DND-41 (cell line): ENCODE results near the gene WRNIP1.

Experiments
- ATAC-seq: fragments of 200-7000 bp; cut with Tn5 transposase; 3 replicates; pipeline ENCODE4 v1.9.1; 2021; ENCODE audit warnings: low read depth; ENCODE audit not compliant: insufficient read depth
- DNase-seq: peaks from one replicate; pipeline ENCODE4 v3.0.0-alpha.2; 2020
- H2AFZ ChIP-seq: 2 replicates; pipeline ENCODE4 v1.6.0; 2012; ENCODE audit warnings: low read depth, low read length
- H3K27ac ChIP-seq: 2 replicates; pipeline ENCODE4 v1.5.1; 2012; ENCODE audit warnings: low read length, inconsistent platforms
- H3K27me3 ChIP-seq: fragments of 200-600 bp; sonication (generic); 2 replicates; pipeline ENCODE4 v1.6.0; 2012; ENCODE audit warnings: low read length, mild to moderate bottlenecking, inconsistent platforms; ENCODE audit not compliant: insufficient read depth, poor library complexity
- H3K36me3 ChIP-seq: 2 replicates; pipeline ENCODE4 v1.5.1; 2012; ENCODE audit warnings: low read length, inconsistent platforms; ENCODE audit not compliant: insufficient read depth
- H3K4me1 ChIP-seq: 2 replicates; pipeline ENCODE4 v1.5.1; 2012; ENCODE audit warnings: mild to moderate bottlenecking, low read length; ENCODE audit not compliant: insufficient read depth
- H3K4me2 ChIP-seq: 2 replicates; pipeline ENCODE4 v1.6.0; 2012; ENCODE audit warnings: mild to moderate bottlenecking, moderate library complexity, low read length, inconsistent platforms; ENCODE audit not compliant: insufficient read depth
- H3K4me3 ChIP-seq, 2 experiments: fragments of 200-600 bp in 1 of 2; shearing (Covaris generic) in 1 of 2; 2 replicates each; pipeline ENCODE4 v1.5.1; 2012 to 2016; ENCODE audit warnings: inconsistent platforms in 2 of 2, low read length in 2 of 2, mild to moderate bottlenecking in 2 of 2, low read depth in 1 of 2, moderate library complexity in 1 of 2
- H3K79me2 ChIP-seq: 2 replicates; pipeline ENCODE4 v1.6.0; 2012; ENCODE audit warnings: low read length, inconsistent platforms; ENCODE audit not compliant: insufficient read depth
- H3K9ac ChIP-seq: 2 replicates; pipeline ENCODE4 v1.6.0; 2012; ENCODE audit warnings: low read depth, mild to moderate bottlenecking, inconsistent platforms, low read length, moderate library complexity
- H3K9me3 ChIP-seq: 2 replicates; pipeline ENCODE4 v1.5.1; 2012; ENCODE audit warnings: low read length, moderate library complexity, mild to moderate bottlenecking, inconsistent platforms; ENCODE audit not compliant: insufficient read depth, severe bottlenecking
- H4K20me1 ChIP-seq: 2 replicates; pipeline ENCODE4 v1.6.0; 2012; ENCODE audit warnings: low read length; ENCODE audit not compliant: insufficient read depth
- CTCF ChIP-seq: IDR thresholded peaks from 2 replicates; pipeline ENCODE4 v1.5.1; 2012; ENCODE audit warnings: borderline replicate concordance, low read length, moderate library complexity, mild to moderate bottlenecking; ENCODE audit not compliant: poor library complexity, severe bottlenecking; ENCODE audit errors: extremely low read depth
- EZH2 ChIP-seq: IDR thresholded peaks from 3 replicates; pipeline ENCODE4 v1.6.1; 2012; ENCODE audit warnings: borderline replicate concordance, low read depth, mild to moderate bottlenecking, moderate library complexity, low read length, inconsistent platforms; ENCODE audit not compliant: severe bottlenecking

Gene WRNIP1

DNA sequence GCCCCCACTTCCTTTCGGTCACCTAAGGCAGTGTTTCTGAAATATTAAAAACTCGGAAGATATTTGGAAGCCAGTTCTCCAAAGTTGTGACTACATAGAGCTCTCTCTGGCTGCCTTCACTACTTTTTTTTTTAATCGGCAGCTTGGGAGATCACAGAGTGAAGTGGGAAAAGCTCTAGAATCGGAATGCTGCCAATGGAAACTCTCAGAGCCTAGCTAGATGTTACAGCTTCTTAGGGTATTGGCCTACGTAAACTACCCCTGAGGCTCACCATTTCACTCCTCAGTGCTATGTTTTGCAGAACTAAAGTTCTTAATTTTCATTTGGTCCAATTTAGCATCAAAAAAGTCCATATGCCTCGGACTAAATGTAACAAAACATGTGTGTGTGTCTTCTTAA lies 61.9 kb downstream of the WRNIP1 start:
- H3K27ac ChIP-seq, result no peak overlapping the region

GRCh38 chr6:2828629-2829028 lies 63.4 kb downstream of the WRNIP1 start:
- H3K27me3 ChIP-seq, result no peaks in the 10 kb centered on the region
- H3K27ac ChIP-seq, result no peak overlapping the region
- H3K9ac ChIP-seq, result no peak overlapping the region
- no peaks in the 10 kb centered on the region for H3K79me2 ChIP-seq
- TF ChIP-seq CTCF, result no peak
- TF ChIP-seq EZH2, result no peak
- ATAC-seq (no peak), DNase-seq (no peak)
- no peaks in the 10 kb centered on the region for H3K9me3 ChIP-seq
- no peaks in the 10 kb centered on the region for H4K20me1 ChIP-seq
- no peak overlapping the region for H3K4me3 ChIP-seq
- H3K4me1 ChIP-seq, result no peaks in the 10 kb centered on the region
- H3K36me3 ChIP-seq, result peaks cover under 1% of the 10 kb centered on the region
- no peak overlapping the region for H2AFZ ChIP-seq
- no peak overlapping the region for H3K4me2 ChIP-seq

More for the DNA sequence above, 61.9 kb downstream of the WRNIP1 start:
- Histone ChIP-seq H3K27me3 (no peaks in the 10 kb centered on the region), H2AFZ (no peak overlapping the region), H3K4me3 (no peak overlapping the region), H3K4me1 (no peaks in the 10 kb centered on the region), H4K20me1 (no peaks in the 10 kb centered on the region), H3K4me2 (no peak overlapping the region), H3K36me3 (no peaks in the 10 kb centered on the region), H3K9me3 (no peaks in the 10 kb centered on the region), H3K79me2 (no peaks in the 10 kb centered on the region), H3K9ac (no peak overlapping the region)
- ATAC-seq (no peak), DNase-seq (no peak)
- no peak for TF ChIP-seq EZH2
- no peak for TF ChIP-seq CTCF

DNA sequence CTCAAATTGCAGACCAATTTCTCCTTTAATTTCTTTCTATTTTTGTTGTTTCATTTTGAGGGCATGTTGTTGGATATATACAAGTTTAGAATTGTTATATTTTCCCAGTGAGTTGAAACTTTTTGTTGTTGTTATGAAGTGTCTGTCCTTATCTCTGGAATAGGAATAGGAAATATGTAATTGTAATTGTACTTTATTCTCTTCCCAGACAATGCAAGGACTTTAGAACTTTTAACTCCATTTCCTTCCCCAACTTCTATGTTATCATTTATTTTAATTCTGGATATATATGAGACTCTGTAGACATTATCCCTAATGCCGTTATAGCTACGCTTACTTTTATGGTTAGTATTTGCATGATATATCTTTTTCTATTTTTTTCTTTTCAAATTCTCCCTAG lies 64.1 kb downstream of the WRNIP1 start:
- Histone ChIP-seq H3K9ac (no peak overlapping the region), H3K4me3 (no peak overlapping the region), H3K36me3 (peaks cover 7% of the 10 kb centered on the region), H3K27ac (no peak overlapping the region), H2AFZ (no peak overlapping the region), H3K27me3 (no peaks in the 10 kb centered on the region), H4K20me1 (no peaks in the 10 kb centered on the region), H3K4me2 (no peak overlapping the region), H3K9me3 (no peaks in the 10 kb centered on the region), H3K4me1 (no peaks in the 10 kb centered on the region), H3K79me2 (no peaks in the 10 kb centered on the region)
- ATAC-seq, result no peak
- TF ChIP-seq CTCF (no peak), EZH2 (no peak)
- no peak for DNase-seq

DNA sequence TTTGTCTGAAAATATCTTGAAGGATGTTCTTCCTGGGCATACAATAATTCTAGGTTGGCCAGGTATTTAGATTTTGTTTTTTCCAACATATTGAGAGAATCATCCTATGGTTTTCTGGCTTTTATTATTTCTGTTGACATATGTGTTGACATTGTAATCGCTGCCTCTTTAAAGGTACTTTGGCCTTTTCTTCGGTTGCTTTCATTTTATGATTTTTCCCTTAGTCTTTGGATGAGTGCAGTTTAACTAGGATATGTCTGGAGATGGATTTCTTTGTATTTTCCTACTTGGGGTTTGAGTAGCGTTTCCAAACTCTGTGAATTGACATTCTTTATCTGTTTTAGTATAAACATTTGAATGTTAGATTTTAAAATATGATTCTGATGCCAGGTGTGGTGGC lies 65.0 kb downstream of the WRNIP1 start:
- H3K27ac ChIP-seq, result no peak overlapping the region
- no peak overlapping the region for H3K4me3 ChIP-seq
- H3K4me1 ChIP-seq, result no peaks in the 10 kb centered on the region
- no peaks in the 10 kb centered on the region for H3K79me2 ChIP-seq
- TF ChIP-seq EZH2 (no peak), CTCF (no peak)
- no peaks in the 10 kb centered on the region for H3K27me3 ChIP-seq
- H3K36me3 ChIP-seq, result peaks cover 14% of the 10 kb centered on the region
- no peak overlapping the region for H3K4me2 ChIP-seq
- H2AFZ ChIP-seq, result no peak overlapping the region
- no peak for ATAC-seq
- H3K9ac ChIP-seq, result no peak overlapping the region
- H4K20me1 ChIP-seq, result no peaks in the 10 kb centered on the region
- no peaks in the 10 kb centered on the region for H3K9me3 ChIP-seq
- no peak for DNase-seq
